ENCODE data around the gene DHRS11.

- no peak for TF ChIP-seq HCFC1 (IDR thresholded peaks at IDR 0.05; ENCODE audit: low read length)
- no peak for TF ChIP-seq ZNF384 (IDR thresholded peaks at IDR 0.05; ENCODE audit: borderline replicate concordance, low read depth, low read length)
- TF ChIP-seq, protein P1, sequence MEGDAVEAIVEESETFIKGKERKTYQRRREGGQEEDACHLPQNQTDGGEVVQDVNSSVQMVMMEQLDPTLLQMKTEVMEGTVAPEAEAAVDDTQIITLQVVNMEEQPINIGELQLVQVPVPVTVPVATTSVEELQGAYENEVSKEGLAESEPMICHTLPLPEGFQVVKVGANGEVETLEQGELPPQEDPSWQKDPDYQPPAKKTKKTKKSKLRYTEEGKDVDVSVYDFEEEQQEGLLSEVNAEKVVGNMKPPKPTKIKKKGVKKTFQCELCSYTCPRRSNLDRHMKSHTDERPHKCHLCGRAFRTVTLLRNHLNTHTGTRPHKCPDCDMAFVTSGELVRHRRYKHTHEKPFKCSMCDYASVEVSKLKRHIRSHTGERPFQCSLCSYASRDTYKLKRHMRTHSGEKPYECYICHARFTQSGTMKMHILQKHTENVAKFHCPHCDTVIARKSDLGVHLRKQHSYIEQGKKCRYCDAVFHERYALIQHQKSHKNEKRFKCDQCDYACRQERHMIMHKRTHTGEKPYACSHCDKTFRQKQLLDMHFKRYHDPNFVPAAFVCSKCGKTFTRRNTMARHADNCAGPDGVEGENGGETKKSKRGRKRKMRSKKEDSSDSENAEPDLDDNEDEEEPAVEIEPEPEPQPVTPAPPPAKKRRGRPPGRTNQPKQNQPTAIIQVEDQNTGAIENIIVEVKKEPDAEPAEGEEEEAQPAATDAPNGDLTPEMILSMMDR (IDR thresholded peaks at IDR 0.05 in 2 of 3, conservative IDR thresholded peaks at IDR 0.05 in 1 of 3; ENCODE audit: control insufficient read depth in 2 of 3, extremely low read depth in 1 of 3, insufficient read depth in 1 of 3, low read depth in 3 of 3, low read length in 3 of 3): no peak
- no peak for TF ChIP-seq EZH2 (IDR thresholded peaks at IDR 0.05; ENCODE audit: borderline replicate concordance, control insufficient read depth, low read depth, low read length)
- no peak for TF ChIP-seq NRF1 (conservative IDR thresholded peaks at IDR 0.05; ENCODE audit: low read depth, low read length)
- TF ChIP-seq, protein P2, sequence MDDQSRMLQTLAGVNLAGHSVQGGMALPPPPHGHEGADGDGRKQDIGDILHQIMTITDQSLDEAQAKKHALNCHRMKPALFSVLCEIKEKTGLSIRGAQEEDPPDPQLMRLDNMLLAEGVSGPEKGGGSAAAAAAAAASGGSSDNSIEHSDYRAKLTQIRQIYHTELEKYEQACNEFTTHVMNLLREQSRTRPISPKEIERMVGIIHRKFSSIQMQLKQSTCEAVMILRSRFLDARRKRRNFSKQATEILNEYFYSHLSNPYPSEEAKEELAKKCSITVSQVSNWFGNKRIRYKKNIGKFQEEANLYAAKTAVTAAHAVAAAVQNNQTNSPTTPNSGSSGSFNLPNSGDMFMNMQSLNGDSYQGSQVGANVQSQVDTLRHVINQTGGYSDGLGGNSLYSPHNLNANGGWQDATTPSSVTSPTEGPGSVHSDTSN (IDR thresholded peaks at IDR 0.05; ENCODE audit: insufficient replicate concordance, low read depth, low read length): no peak
- no peak for TF ChIP-seq YY1 (IDR thresholded peaks at IDR 0.05; ENCODE audit: low read depth, low read length)
- no peak for TF ChIP-seq CHD2 (IDR thresholded peaks at IDR 0.05; ENCODE audit: borderline replicate concordance, low read depth, low read length)
- no peak for TF ChIP-seq POLR2AphosphoS5 (IDR thresholded peaks at IDR 0.05; ENCODE audit: low read length)
- TF ChIP-seq EP300 (IDR thresholded peaks at IDR 0.05; ENCODE audit: borderline replicate concordance in 1 of 2, control insufficient read depth in 1 of 2, low read depth in 2 of 2, low read length in 2 of 2): no peak
- TF ChIP-seq CEBPZ (IDR thresholded peaks at IDR 0.05; ENCODE audit: low read depth, low read length): no peak
Observed at GRCh38 chr17:36553459-36553858, 38.2 kb upstream of the DHRS11 start.
